ENCODE data around the gene SETD1A. TPM values are rescaled to one million over a fixed set of nuclear protein-coding genes. Genes with fewer than 3 reads are reported as not detected.

The SETD1A gene
- total and polyA plus RNA-seq, 9 of the 15 experiments (the other 6 are each of a cell fraction or from before 2014, with no cell fraction given) = 0.08 to 36.0 (median 4.2) TPM

DNA sequence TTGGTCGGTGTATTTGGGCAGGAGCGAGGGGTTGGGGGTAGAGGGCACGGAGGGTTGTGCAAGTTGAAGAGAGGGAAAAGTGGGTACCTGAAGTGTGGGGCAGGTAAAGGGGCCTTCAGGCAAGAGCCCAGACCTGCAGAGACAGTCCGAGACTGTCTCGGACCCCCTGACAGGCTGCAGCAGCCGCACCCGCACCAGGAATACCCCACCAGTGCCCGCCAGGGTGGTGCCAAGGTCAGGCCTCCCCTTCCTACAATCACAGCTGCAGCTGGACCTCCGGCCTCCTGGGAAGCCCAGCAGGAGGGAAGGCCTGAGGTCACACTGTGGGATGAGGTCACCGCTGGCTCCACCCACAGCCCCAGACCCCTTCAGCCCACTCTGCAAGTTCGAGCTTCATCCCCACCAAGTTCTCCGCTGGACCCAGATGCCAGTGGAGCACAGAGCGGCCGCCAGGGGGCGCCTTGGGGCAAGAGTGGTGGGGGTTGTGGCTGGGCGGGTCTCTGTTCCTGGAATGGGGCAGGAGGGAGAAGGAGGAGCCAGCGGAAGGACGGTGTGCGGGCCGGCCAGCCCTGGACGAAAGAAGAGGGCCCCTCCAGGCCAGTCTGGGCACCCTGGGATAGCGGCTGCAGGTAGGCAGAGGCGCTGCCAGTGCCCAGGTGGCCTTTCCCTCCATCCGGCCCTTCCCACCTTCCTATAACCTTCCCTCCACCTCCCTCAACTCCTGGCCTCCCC is 27.3 kb downstream of the SETD1A start, which contains the start of gene HSD3B7:
Gene HSD3B7, plus strand, starts transcription at position 539 of the 732 bp plus-strand sequence. CDS start 452 bp downstream, outside the sequence.
- Histone ChIP-seq H3K4me2 (ENCODE audit: insufficient read depth, low read length) (peak within 1 kb of the TSS; percentile 80), H3K27me3 (ENCODE audit: control insufficient read depth in 2 of 2, insufficient read depth in 2 of 2, low read length in 2 of 2) (no peaks in the 10 kb centered on the region), H3K4me1 (replicated peaks in 1 of 2; ENCODE audit: control insufficient read depth in 2 of 2, insufficient read depth in 2 of 2, low read length in 2 of 2) (peaks cover 7 to 68% of the 10 kb centered on the region in 2 experiments; a peak in 4 of 5 replicates), H4K20me1 (replicated peaks; ENCODE audit: control insufficient read depth, insufficient read depth, low read length) (no peaks in the 10 kb centered on the region; the same call in none of the 2 replicates), H3K9me1 (ENCODE audit: control insufficient read depth, insufficient read depth, low read length) (peaks cover 2% of the 10 kb centered on the region), H3K9ac (ENCODE audit: insufficient read depth in 1 of 2, low read depth in 2 of 2, low read length in 2 of 2) (peak within 1 kb of the TSS; percentile 61 to 94), H3K9me3 (replicated peaks; ENCODE audit: control insufficient read depth, insufficient read depth, low read depth, low read length) (no peaks in the 10 kb centered on the region), H3K36me3 (ENCODE audit: control insufficient read depth, insufficient read depth, low read length) (peaks cover 65% of the 10 kb centered on the region; the same call in 2 of the 3 replicates), H3K4me3 (peak within 1 kb of the TSS; percentile 44), H3K27ac (ENCODE audit: extremely low read depth, low read depth, low read length) (peak within 1 kb of the TSS; percentile 51), H3K79me2 (ENCODE audit: control insufficient read depth, insufficient read depth, low read length) (peaks cover 15% of the 10 kb centered on the region), H2AFZ (ENCODE audit: low read depth, low read length) (peak within 1 kb of the TSS; percentile 89)
- in situ Hi-C loops (cut with MboI) (loop anchor here (10.0 to 25.0 kb wide), 2 partner anchors 310 to 452 kb away; partner anchors contain the start of genes COX6A2 and ZNF843), intact Hi-C loops (cut with micrococcal nuclease) (loop anchor here (1.0 to 10.0 kb wide), 5 partner anchors 32 to 458 kb away; partner anchors contain the start of genes VKORC1 and ZNF843)
- FAIRE-seq (peak; percentile 91), ATAC-seq (peak; percentile 95), DNase-seq (ENCODE audit: extremely low read depth in 1 of 4, low spot score in 3 of 4) (peak; percentile 92 to 95 (median 93))
- CTCF ChIA-PET (ENCODE audit: low intra/inter-chr PET ratio) = interaction anchor here (0.6 to 2.1 kb wide), 5 partner anchors 109 to 884 kb away, joined by 3 to 15 read pairs (median 7); no protein-coding TSS in a partner anchor
- POLR2A ChIA-PET = interaction anchor here (0.6 to 5.7 kb wide), 13 partner anchors 15 to 444 kb away, joined by 3 to 32 read pairs (median 4); partner anchors contain the start of genes FUS and KAT8
- WGBS (ENCODE audit: insufficient coverage, low coverage, missing lambda C conversion rate) = 30% methylated on average over 12 of the region's 24 CpGs
- BruUV-seq (replicated peaks) = no TSS peak
- no peak for TF ChIP-seq TBP (optimal IDR thresholded peaks at IDR 0.05; ENCODE audit: low read depth, low read length)
- TF ChIP-seq, protein P1, sequence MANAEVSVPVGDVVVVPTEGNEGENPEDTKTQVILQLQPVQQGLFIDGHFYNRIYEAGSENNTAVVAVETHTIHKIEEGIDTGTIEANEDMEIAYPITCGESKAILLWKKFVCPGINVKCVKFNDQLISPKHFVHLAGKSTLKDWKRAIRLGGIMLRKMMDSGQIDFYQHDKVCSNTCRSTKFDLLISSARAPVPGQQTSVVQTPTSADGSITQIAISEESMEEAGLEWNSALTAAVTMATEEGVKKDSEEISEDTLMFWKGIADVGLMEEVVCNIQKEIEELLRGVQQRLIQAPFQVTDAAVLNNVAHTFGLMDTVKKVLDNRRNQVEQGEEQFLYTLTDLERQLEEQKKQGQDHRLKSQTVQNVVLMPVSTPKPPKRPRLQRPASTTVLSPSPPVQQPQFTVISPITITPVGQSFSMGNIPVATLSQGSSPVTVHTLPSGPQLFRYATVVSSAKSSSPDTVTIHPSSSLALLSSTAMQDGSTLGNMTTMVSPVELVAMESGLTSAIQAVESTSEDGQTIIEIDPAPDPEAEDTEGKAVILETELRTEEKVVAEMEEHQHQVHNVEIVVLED (CRISPR knock-in tag; IDR thresholded peaks at IDR 0.05) = no peak
- TF ChIP-seq, protein P2, sequence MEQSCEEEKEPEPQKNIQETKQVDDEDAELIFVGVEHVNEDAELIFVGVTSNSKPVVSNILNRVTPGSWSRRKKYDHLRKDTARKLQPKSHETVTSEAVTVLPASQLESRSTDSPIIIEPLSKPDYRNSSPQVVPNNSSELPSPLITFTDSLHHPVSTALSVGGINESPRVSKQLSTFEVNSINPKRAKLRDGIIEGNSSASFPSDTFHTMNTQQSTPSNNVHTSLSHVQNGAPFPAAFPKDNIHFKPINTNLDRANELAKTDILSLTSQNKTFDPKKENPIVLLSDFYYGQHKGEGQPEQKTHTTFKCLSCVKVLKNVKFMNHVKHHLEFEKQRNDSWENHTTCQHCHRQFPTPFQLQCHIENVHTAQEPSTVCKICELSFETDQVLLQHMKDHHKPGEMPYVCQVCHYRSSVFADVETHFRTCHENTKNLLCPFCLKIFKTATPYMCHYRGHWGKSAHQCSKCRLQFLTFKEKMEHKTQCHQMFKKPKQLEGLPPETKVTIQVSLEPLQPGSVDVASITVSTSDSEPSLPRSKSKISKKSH (CRISPR knock-in tag; IDR thresholded peaks at IDR 0.05) = no peak
- peak; percentile 87 for TF ChIP-seq ZBTB7A (IDR thresholded peaks at IDR 0.05; ENCODE audit: borderline replicate concordance, control insufficient read depth, low read depth, low read length)
- no peak for TF ChIP-seq ADNP (tag; IDR thresholded peaks at IDR 0.05)
- TF ChIP-seq CBFA2T3 (IDR thresholded peaks at IDR 0.05) = 0 out of 2 replicates have a peak, but pooled peaks have one; percentile 3
- TF ChIP-seq, protein P3, sequence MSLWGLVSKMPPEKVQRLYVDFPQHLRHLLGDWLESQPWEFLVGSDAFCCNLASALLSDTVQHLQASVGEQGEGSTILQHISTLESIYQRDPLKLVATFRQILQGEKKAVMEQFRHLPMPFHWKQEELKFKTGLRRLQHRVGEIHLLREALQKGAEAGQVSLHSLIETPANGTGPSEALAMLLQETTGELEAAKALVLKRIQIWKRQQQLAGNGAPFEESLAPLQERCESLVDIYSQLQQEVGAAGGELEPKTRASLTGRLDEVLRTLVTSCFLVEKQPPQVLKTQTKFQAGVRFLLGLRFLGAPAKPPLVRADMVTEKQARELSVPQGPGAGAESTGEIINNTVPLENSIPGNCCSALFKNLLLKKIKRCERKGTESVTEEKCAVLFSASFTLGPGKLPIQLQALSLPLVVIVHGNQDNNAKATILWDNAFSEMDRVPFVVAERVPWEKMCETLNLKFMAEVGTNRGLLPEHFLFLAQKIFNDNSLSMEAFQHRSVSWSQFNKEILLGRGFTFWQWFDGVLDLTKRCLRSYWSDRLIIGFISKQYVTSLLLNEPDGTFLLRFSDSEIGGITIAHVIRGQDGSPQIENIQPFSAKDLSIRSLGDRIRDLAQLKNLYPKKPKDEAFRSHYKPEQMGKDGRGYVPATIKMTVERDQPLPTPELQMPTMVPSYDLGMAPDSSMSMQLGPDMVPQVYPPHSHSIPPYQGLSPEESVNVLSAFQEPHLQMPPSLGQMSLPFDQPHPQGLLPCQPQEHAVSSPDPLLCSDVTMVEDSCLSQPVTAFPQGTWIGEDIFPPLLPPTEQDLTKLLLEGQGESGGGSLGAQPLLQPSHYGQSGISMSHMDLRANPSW (CRISPR knock-in tag; IDR thresholded peaks at IDR 0.05) = peak; percentile 41; the same call in 1 of the 2 replicates
- TF ChIP-seq POU5F1 (IDR thresholded peaks at IDR 0.05; ENCODE audit: borderline replicate concordance, low read depth, low read length, partially characterized antibody) = no peak
- peak; percentile 6 for TF ChIP-seq RBBP5 (IDR thresholded peaks at IDR 0.05; ENCODE audit: borderline replicate concordance, insufficient read depth, low read length, poor library complexity, severe bottlenecking)
- TF ChIP-seq, protein P4, sequence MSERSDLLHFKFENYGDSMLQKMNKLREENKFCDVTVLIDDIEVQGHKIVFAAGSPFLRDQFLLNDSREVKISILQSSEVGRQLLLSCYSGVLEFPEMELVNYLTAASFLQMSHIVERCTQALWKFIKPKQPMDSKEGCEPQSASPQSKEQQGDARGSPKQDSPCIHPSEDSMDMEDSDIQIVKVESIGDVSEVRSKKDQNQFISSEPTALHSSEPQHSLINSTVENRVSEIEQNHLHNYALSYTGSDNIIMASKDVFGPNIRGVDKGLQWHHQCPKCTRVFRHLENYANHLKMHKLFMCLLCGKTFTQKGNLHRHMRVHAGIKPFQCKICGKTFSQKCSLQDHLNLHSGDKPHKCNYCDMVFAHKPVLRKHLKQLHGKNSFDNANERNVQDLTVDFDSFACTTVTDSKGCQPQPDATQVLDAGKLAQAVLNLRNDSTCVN (CRISPR knock-in tag; IDR thresholded peaks at IDR 0.05) = no peak; the same call in 1 of the 2 replicates
- TF ChIP-seq ARID2 (IDR thresholded peaks at IDR 0.05) = 0 out of 2 replicates have a peak, but pooled peaks have one; percentile 60
- peak; percentile 7; the same call in 1 of the 2 replicates for TF ChIP-seq EP300 (IDR thresholded peaks at IDR 0.05; ENCODE audit: low read length)
